Jurkat, Clone E6-1 (cell line): ENCODE results near the gene GLUD1.
A peak's percentile ranks its signal among the peaks of the same experiment; 100 is the strongest.
"Not testable (repeated sequence)": the region's sequence is repeated elsewhere in the genome, so short reads cannot be mapped to it uniquely, and the experiment has no call there.

ENCODE experiments used
- DNase-seq: peaks from one replicate; pipeline ENCODE4 v3.0.0-alpha.2; 2011; ENCODE audit warnings: low read depth, low spot score
- H3K4me3 ChIP-seq: 2 replicates; pipeline ENCODE4 v1.5.1; 2011; ENCODE audit warnings: mild to moderate bottlenecking, low read length, control low read depth, moderate library complexity

GLUD1 gene

GRCh38 chr10:87092861-87093631, 1.6 kb downstream of the GLUD1 start:
- peak overlapping the region; percentile 52 for H3K4me3 ChIP-seq
- peak; percentile 49 for DNase-seq

- DNase-seq = no peak
- H3K4me3 ChIP-seq = no peak overlapping the region
These were observed 2.2 kb downstream of the GLUD1 start for GRCh38 chr10:87092376-87092860.

GRCh38 chr10:87090779-87091178, 3.9 kb downstream of the GLUD1 start:
- no peak overlapping the region for H3K4me3 ChIP-seq
- no peak for DNase-seq

- DNase-seq = no peak
- H3K4me3 ChIP-seq = no peak overlapping the region
These were observed 4.9 kb downstream of the GLUD1 start for GRCh38 chr10:87089746-87090145.

- no peak for DNase-seq
- H3K4me3 ChIP-seq = no peak overlapping the region
These were observed 9.1 kb downstream of the GLUD1 start for GRCh38 chr10:87085537-87085936.

GRCh38 chr10:87084291-87084782, 10.3 kb downstream of the GLUD1 start:
- H3K4me3 ChIP-seq, DNase-seq: not testable (repeated sequence)

- not testable (repeated sequence) for DNase-seq, H3K4me3 ChIP-seq
These were observed 10.9 kb downstream of the GLUD1 start for GRCh38 chr10:87083576-87084290.

GRCh38 chr10:87082219-87082618, 12.4 kb downstream of the GLUD1 start:
- not testable (repeated sequence) for H3K4me3 ChIP-seq, DNase-seq

GRCh38 chr10:87081574-87081973, 13.1 kb downstream of the GLUD1 start:
- H3K4me3 ChIP-seq, DNase-seq: not testable (repeated sequence)

GRCh38 chr10:87080621-87081020, 14.0 kb downstream of the GLUD1 start:
- not testable (repeated sequence) for H3K4me3 ChIP-seq

GRCh38 chr10:87079106-87079836, 15.4 kb downstream of the GLUD1 start:
- DNase-seq = no peak
- no peak overlapping the region for H3K4me3 ChIP-seq

More at GRCh38 chr10:87080621-87081020, 14.0 kb downstream of the GLUD1 start:
- not testable (repeated sequence) for DNase-seq

- H3K4me3 ChIP-seq, DNase-seq: not testable (repeated sequence)
These were observed 18.2 kb downstream of the GLUD1 start for GRCh38 chr10:87076421-87076820.

GRCh38 chr10:87072449-87072848, 22.2 kb downstream of the GLUD1 start:
- no peak overlapping the region for H3K4me3 ChIP-seq
- DNase-seq = no peak

GRCh38 chr10:87068281-87068680, 26.4 kb downstream of the GLUD1 start:
- no peak overlapping the region for H3K4me3 ChIP-seq
- DNase-seq = no peak

- DNase-seq = no peak
- no peak overlapping the region for H3K4me3 ChIP-seq
These were observed 27.8 kb downstream of the GLUD1 start for GRCh38 chr10:87066865-87067264.

- no peak overlapping the region for H3K4me3 ChIP-seq
- no peak for DNase-seq
These were observed 28.5 kb downstream of the GLUD1 start for GRCh38 chr10:87066178-87066577.

- H3K4me3 ChIP-seq = no peak overlapping the region
- no peak for DNase-seq
These were observed 30.0 kb downstream of the GLUD1 start for GRCh38 chr10:87064651-87065050.

GRCh38 chr10:87060280-87060928, 34.2 kb downstream of the GLUD1 start:
- no peak overlapping the region for H3K4me3 ChIP-seq
- no peak for DNase-seq

- DNase-seq = no peak
- no peak overlapping the region for H3K4me3 ChIP-seq
These were observed 35.2 kb downstream of the GLUD1 start for GRCh38 chr10:87059401-87059800.
